Coronary artery (tissue), 2 donors: ENCODE data around the gene ZNF618.

ENCODE experiments used
- DNase-seq: peaks from one replicate; pipeline ENCODE4 v3.0.0-alpha.2; 2017; ENCODE audit warnings: low spot score
- H3K27ac ChIP-seq, 2 donors: fragments of 200-600 bp; sonication (generic); one replicate each; pipeline ENCODE4 v1.5.1; 2016 to 2019
- H3K4me3 ChIP-seq: fragments of 200-600 bp; sonication (generic); 2 replicates; pipeline ENCODE4 v1.5.1; 2016; ENCODE audit warnings: mild to moderate bottlenecking, moderate library complexity
- TF ChIP-seq, protein P1 (sequence below): fragments of 200-600 bp; sonication (generic); IDR thresholded peaks from one replicate; pipeline ENCODE4 v1.5.1; 2019; ENCODE audit warnings: antibody characterized with exemption

ZNF618 gene

DNA sequence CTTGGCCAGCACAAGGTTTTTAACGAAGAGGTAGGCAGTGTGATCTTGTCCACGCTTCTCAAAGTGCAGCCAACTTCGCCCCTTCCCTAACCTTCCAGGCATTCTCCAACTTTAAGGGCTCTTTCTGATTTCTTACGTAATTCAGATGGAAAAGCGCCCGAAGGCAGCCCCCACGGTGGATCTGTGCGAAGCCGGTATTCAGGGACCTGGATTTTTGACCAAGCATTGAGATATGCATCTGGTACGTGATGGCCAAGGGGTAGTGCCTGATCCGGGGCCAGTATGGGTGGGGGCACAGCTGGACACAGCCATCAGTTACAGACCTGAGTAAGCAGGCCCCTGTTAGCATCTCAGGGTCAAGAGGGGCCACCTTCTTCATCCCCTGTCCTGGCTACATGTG lies 122.0 kb downstream of the ZNF618 start:
- no peak overlapping the region for H3K4me3 ChIP-seq
- peak; percentile 58 for DNase-seq
- H3K27ac ChIP-seq, result peak overlapping the region in 1 of 2 donors; percentile 36
- TF ChIP-seq, protein P1, sequence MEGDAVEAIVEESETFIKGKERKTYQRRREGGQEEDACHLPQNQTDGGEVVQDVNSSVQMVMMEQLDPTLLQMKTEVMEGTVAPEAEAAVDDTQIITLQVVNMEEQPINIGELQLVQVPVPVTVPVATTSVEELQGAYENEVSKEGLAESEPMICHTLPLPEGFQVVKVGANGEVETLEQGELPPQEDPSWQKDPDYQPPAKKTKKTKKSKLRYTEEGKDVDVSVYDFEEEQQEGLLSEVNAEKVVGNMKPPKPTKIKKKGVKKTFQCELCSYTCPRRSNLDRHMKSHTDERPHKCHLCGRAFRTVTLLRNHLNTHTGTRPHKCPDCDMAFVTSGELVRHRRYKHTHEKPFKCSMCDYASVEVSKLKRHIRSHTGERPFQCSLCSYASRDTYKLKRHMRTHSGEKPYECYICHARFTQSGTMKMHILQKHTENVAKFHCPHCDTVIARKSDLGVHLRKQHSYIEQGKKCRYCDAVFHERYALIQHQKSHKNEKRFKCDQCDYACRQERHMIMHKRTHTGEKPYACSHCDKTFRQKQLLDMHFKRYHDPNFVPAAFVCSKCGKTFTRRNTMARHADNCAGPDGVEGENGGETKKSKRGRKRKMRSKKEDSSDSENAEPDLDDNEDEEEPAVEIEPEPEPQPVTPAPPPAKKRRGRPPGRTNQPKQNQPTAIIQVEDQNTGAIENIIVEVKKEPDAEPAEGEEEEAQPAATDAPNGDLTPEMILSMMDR, result no peak

DNA sequence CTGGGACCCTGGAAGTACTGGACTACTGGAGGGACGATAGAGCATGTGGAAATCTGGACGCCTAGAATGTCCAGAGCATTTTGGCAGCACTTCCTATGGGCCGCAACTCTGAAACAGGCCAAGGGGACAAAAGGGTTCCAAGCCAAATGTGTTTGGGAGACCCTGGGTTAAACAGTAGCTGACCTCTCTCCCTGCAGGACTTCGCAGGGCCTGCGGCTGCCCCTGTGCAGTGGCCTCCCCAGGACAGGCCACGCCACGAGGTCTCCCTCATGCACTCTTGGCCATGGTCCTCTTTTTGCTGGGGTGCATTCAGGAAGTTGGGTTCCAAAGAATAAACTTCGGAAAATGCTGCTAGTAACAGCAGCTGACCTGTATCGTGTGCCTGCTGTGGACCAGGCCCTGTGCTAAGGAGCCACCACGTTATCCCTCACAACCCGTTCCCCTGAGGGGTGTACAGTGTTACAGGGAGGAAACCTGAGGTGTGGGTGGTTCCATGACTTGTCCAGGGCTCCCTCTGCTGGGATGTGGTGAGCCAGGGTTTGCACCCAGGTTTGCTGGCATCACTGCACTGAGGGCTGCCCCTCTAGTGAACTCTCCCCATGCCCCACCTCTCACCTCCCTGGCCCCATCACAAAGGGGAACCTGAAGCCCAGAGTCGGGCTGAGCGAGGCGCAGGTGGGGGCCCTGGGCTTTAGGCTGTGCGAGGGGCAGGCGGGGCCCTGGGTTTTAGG lies 122.6 kb downstream of the ZNF618 start:
- Histone ChIP-seq H3K27ac (peak overlapping the region in 1 of 2 donors; percentile 40), H3K4me3 (no peak overlapping the region)
- TF ChIP-seq, protein P1, result no peak
- DNase-seq, result peak; percentile 68

DNA sequence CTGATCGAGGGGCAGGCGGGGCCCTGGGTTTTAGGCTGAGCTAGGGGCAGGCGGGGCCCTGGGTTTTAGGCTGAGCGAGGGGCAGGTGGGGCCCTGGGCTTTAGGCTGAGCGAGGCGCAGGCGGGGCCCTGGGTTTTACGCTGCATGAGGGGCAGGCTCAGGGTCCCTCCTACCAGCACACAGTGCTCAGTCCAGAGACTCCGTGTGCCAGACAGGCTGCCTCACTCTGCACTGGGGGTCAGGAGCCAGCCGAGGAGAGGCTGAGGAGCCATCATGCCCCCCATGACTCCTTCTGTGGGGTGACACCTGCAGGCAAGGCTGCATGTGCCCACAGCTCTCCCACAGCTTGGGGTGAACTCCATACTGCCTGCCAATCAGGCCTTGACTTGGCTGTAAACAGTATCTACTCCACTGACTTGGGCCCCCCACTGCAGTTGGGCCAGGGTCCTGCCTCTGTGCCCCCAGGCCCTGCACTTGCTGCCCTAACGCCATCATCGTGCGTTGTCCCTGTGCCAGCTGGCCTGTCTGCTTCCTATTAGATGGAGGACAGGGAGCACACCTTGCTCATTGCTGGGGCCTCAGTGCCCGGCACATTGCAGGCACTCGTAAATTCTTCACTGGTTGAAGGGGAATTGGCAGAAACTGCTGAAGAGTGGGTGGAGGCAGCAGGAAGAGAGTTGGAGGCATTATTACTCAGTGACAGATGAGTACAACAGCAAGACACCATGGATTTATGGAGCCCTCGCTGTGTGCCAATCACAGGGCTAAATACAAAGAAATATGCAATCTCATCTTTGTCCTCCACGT lies 123.3 kb downstream of the ZNF618 start:
- DNase-seq, result peak; percentile 70
- Histone ChIP-seq H3K27ac (peak overlapping the region in 1 of 2 donors; percentile 40), H3K4me3 (no peak overlapping the region)
- TF ChIP-seq, protein P1, result no peak

DNA sequence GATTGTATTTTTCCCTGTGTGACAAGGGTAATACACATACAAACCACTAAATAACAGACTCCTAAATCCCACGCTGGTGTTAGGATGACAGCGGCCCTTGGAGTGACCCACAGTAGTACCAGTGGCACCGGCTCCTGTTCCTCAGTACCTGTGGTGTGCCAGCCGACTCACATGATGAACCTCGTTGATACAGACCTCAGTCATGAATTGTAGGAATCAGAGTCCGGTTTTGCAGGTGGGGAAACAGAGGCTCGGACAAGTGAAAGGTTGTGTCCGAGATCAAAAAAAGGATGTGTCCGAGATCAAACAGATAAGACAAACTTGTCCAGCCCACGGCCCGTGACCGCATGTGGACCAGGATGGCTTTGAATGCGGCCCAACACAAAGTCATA lies 124.0 kb downstream of the ZNF618 start:
- TF ChIP-seq, protein P1, result no peak
- DNase-seq, result peak; percentile 38
- Histone ChIP-seq H3K4me3 (no peak overlapping the region), H3K27ac (peak overlapping the region in 1 of 2 donors; percentile 40)

DNA sequence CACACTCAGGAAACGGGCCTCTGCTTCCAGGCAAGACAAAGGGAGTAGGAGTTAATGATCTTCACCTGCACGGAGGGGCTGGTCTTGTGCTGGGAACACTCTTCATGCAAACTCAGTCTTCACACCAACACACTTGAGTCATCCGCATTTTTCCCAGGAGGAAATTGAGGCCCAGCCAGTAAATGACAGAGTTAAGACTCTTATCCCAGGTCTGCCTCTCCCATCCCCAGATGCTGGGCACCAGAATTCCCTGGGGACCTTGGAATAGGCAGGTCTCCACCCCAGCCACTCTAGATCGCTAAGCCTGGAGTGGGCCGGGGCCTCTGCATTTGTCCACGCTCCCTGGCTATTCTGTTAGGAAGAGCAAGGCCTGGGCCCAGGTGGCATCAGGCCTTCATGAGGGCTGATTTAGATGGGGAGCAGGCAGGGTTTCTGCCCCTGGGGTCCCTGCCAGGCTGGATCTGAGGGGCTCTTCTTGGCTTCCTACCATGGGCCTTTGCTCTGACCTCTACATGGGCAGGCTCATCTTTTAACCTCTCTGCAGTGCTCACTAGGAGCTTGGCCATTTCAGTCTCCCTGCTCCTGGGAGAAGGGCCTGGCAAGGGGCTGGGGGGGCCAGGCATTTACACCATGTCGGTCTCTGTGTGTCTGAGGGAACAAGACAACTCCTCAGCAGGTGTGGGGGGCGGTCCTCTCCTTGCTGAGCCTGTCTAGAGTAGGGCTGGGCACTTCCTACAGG lies 124.7 kb downstream of the ZNF618 start:
- DNase-seq, result peak; percentile 67
- TF ChIP-seq, protein P1, result no peak
- Histone ChIP-seq H3K27ac (peak overlapping the region in 1 of 2 donors; percentile 97), H3K4me3 (no peak overlapping the region)

DNA sequence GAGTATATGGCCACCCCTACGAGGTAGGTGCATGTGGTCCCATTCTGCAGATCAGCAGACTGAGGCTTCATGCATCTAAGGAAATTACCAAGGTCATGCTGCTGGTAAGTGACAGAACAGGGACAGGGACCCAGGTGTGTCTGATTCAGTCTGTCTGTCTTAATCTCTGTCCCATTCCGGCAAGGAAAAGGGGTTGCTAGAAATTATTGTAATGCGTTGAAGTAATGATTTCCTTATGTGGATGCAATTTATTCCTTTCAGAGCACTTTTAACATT lies 125.2 kb downstream of the ZNF618 start:
- H3K4me3 ChIP-seq, result no peak overlapping the region
- DNase-seq, result no peak
- TF ChIP-seq, protein P1, result no peak
- peak overlapping the region in 1 of 2 donors; percentile 97 for H3K27ac ChIP-seq
